SH-SY5Y (cell line): Measurements from ENCODE around the gene LAMB1.

ENCODE experiments used
- GATA2 ChIP-seq: IDR thresholded peaks from 2 replicates; pipeline ENCODE4 v1.6.1; 2011; ENCODE audit warnings: mild to moderate bottlenecking, low read depth, low read length
- GATA3 ChIP-seq: IDR thresholded peaks from 2 replicates; pipeline ENCODE4 v1.6.1; 2011; ENCODE audit warnings: low read depth, mild to moderate bottlenecking, low read length, moderate library complexity

- TF ChIP-seq GATA2, result no peak
- TF ChIP-seq GATA3, result no peak
Measured at GRCh38 chr7:107884066-107884818, 118.7 kb downstream of the LAMB1 start.
